Bronchus fibroblast of lung (primary cell): ENCODE measurements around the gene PAGE1. TPM values are rescaled to one million over a fixed set of nuclear protein-coding genes. Genes with fewer than 3 reads are reported as not detected.

ENCODE experiments used
- total RNA-seq: library from RNA; depleted of rRNA; stranded (reverse); fragments of >200 nt; gene quantifications from 2 replicates; pipeline ENCODE4 v1.2.3, GENCODE V29; 2015

Gene PAGE1
- not detected in 2 replicates for total RNA-seq

GRCh38 chrX:49695276-49696180 lies at the start of gene PAGE1:
Gene PAGE1 (minus strand): TSS chrX:49695984. CDS start chrX:49694770, 1,214 bp downstream.

Other genes starting within 250 kb of the PAGE1 start
- gene GAGE12C, start 163.8 kb downstream of the PAGE1 start, total RNA-seq: not detected in 2 replicates
- gene GAGE12D, start 154.3 kb downstream of the PAGE1 start, total RNA-seq: not detected in 2 replicates
- not detected in 2 replicates for gene GAGE12E, start 144.7 kb downstream of the PAGE1 start, total RNA-seq
- not detected in 2 replicates for gene GAGE12F, start 135.1 kb downstream of the PAGE1 start, total RNA-seq
- gene GAGE12G, start 125.6 kb downstream of the PAGE1 start, total RNA-seq: not detected in 2 replicates
- gene GAGE12H, start 116.0 kb downstream of the PAGE1 start, total RNA-seq: not detected in 2 replicates
- gene GAGE2A, start 106.5 kb downstream of the PAGE1 start, total RNA-seq: not detected in 2 replicates
- not detected in 2 replicates for gene GAGE1, start 97.0 kb downstream of the PAGE1 start, total RNA-seq
- not detected in 2 replicates for gene PAGE4, start 133.3 kb upstream of the PAGE1 start, total RNA-seq
- 1.2 and 1.3 TPM in 2 replicates for gene USP27X, start 183.5 kb upstream of the PAGE1 start, total RNA-seq
- 1.5 and 2.2 TPM in 2 replicates for gene CLCN5, start 226.6 kb upstream of the PAGE1 start, total RNA-seq